H9 (cell line): ENCODE data around the gene CERKL. TPM values are rescaled to one million over a fixed set of nuclear protein-coding genes. Genes with fewer than 3 reads are reported as not detected.

Experiments used
- DNase-seq: peaks from one replicate; pipeline ENCODE4 v3.0.0-alpha.2; 2017
- H2AFZ ChIP-seq: one replicate; pipeline ENCODE4 v1.6.1; 2013; ENCODE audit warnings: mild to moderate bottlenecking, low read length, control low read depth, moderate library complexity
- H2AK5ac ChIP-seq: 2 replicates; pipeline ENCODE4 v1.6.1; 2013; ENCODE audit warnings: low read length, control low read depth, mixed read lengths; ENCODE audit not compliant: insufficient read length
- H2BK120ac ChIP-seq: one replicate; pipeline ENCODE4 v1.6.1; 2013; ENCODE audit warnings: low read depth, mild to moderate bottlenecking, low read length, control low read depth, inconsistent platforms; ENCODE audit not compliant: poor library complexity, severe bottlenecking
- H2BK12ac ChIP-seq: 2 replicates; pipeline ENCODE4 v1.6.1; 2013; ENCODE audit warnings: low read length, control low read depth, mixed read lengths, low read depth; ENCODE audit not compliant: insufficient read length
- H2BK15ac ChIP-seq: 2 replicates; pipeline ENCODE4 v1.6.1; 2013; ENCODE audit warnings: low read depth, low read length, control low read depth
- H2BK20ac ChIP-seq: one replicate; pipeline ENCODE4 v1.6.1; 2013; ENCODE audit warnings: low read depth, mild to moderate bottlenecking, low read length, control low read depth, inconsistent platforms; ENCODE audit not compliant: poor library complexity, severe bottlenecking
- H2BK5ac ChIP-seq: 2 replicates; pipeline ENCODE4 v1.6.1; 2013; ENCODE audit warnings: low read length, control low read depth, mixed read lengths; ENCODE audit not compliant: insufficient read length
- H3K14ac ChIP-seq: 2 replicates; pipeline ENCODE4 v1.6.1; 2013; ENCODE audit warnings: low read length, control low read depth; ENCODE audit not compliant: insufficient read depth
- H3K18ac ChIP-seq: 2 replicates; pipeline ENCODE4 v1.6.1; 2013; ENCODE audit warnings: low read depth, mild to moderate bottlenecking, mixed read lengths, low read length, control low read depth; ENCODE audit not compliant: insufficient read length
- H3K23ac ChIP-seq: 2 replicates; pipeline ENCODE4 v1.6.1; 2013; ENCODE audit warnings: low read length, control low read depth, mixed read lengths, low read depth; ENCODE audit not compliant: insufficient read length
- H3K23me2 ChIP-seq: 2 replicates; pipeline ENCODE4 v1.6.1; 2013; ENCODE audit warnings: low read depth, mild to moderate bottlenecking, mixed read lengths, low read length, control low read depth; ENCODE audit not compliant: insufficient read length, poor library complexity, severe bottlenecking
- H3K27ac ChIP-seq: 2 replicates; pipeline ENCODE4 v1.5.1; 2013; ENCODE audit warnings: low read length, control low read depth, mixed read lengths, low read depth; ENCODE audit not compliant: insufficient read length
- H3K27me3 ChIP-seq: 2 replicates; pipeline ENCODE4 v1.6.1; 2013; ENCODE audit warnings: low read length, control low read depth, inconsistent platforms; ENCODE audit not compliant: insufficient read depth
- H3K4ac ChIP-seq: 2 replicates; pipeline ENCODE4 v1.6.1; 2013; ENCODE audit warnings: low read depth, mild to moderate bottlenecking, control low read depth, inconsistent platforms, low read length, moderate library complexity
- H3K4me1 ChIP-seq: 2 replicates; pipeline ENCODE4 v1.6.1; 2013; ENCODE audit warnings: low read length, control low read depth, inconsistent platforms; ENCODE audit not compliant: insufficient read depth
- H3K4me2 ChIP-seq: 2 replicates; pipeline ENCODE4 v1.6.1; 2013; ENCODE audit warnings: low read length, control low read depth, mixed read lengths; ENCODE audit not compliant: insufficient read length, insufficient read depth
- H3K56ac ChIP-seq: 2 replicates; pipeline ENCODE4 v1.6.1; 2013; ENCODE audit warnings: low read depth, mild to moderate bottlenecking, mixed read lengths, low read length, control low read depth; ENCODE audit not compliant: insufficient read length
- H3K79me1 ChIP-seq: 2 replicates; pipeline ENCODE4 v1.6.1; 2013; ENCODE audit warnings: low read depth, mild to moderate bottlenecking, moderate library complexity, low read length, control low read depth, inconsistent platforms; ENCODE audit not compliant: insufficient read depth, poor library complexity, severe bottlenecking
- H3K79me2 ChIP-seq: 2 replicates; pipeline ENCODE4 v1.6.1; 2013; ENCODE audit warnings: low read length, control low read depth, inconsistent platforms; ENCODE audit not compliant: insufficient read depth
- H3K9ac ChIP-seq: 2 replicates; pipeline ENCODE4 v1.6.1; 2013; ENCODE audit warnings: low read length, control low read depth, mixed read lengths; ENCODE audit not compliant: insufficient read length; ENCODE audit errors: extremely low read depth
- H3K9me3 ChIP-seq: one replicate; pipeline ENCODE4 v1.6.1; 2013; ENCODE audit warnings: low read depth, low read length, inconsistent platforms; ENCODE audit not compliant: control insufficient read depth
- H3T11ph ChIP-seq: one replicate; pipeline ENCODE4 v1.6.1; 2013; ENCODE audit warnings: mild to moderate bottlenecking, low read length, control low read depth, inconsistent platforms
- H4K20me1 ChIP-seq: one replicate; pipeline ENCODE4 v1.6.1; 2013; ENCODE audit not compliant: control insufficient read depth, insufficient read length, insufficient read depth
- H4K5ac ChIP-seq: 2 replicates; pipeline ENCODE4 v1.6.1; 2013; ENCODE audit warnings: low read depth, mild to moderate bottlenecking, mixed read lengths, low read length, control low read depth; ENCODE audit not compliant: insufficient read length
- H4K8ac ChIP-seq: replicated peaks from 2 replicates; pipeline ENCODE4 v1.6.1; 2013; ENCODE audit warnings: low read length, control low read depth, mixed read lengths, low read depth; ENCODE audit not compliant: insufficient read length
- H4K91ac ChIP-seq: 2 replicates; pipeline ENCODE4 v1.6.1; 2013; ENCODE audit warnings: low read depth, mild to moderate bottlenecking, moderate library complexity, mixed read lengths, low read length, control low read depth; ENCODE audit not compliant: insufficient read length
- H3K27ac Mint-ChIP-seq, 3 experiments: 2 replicates in 2 of 3; 3 replicates in 1 of 3; pipeline ENCODE4 v1.8.0; 2020 to 2021; ENCODE audit warnings: mixed read lengths in 3 of 3, mild to moderate bottlenecking in 1 of 3, moderate library complexity in 1 of 3
- H3K27me3 Mint-ChIP-seq: 2 replicates; pipeline ENCODE4 v1.8.0; 2021; ENCODE audit warnings: low read depth, mild to moderate bottlenecking, moderate library complexity, mixed read lengths
- H3K36me3 Mint-ChIP-seq, 3 experiments: 2 replicates in 2 of 3; 3 replicates in 1 of 3; pipeline ENCODE4 v1.8.0; 2020 to 2021; ENCODE audit warnings: low read depth in 3 of 3, mixed read lengths in 3 of 3; ENCODE audit not compliant: insufficient read depth in 1 of 3
- H3K4me1 Mint-ChIP-seq, 2 experiments: 2 replicates each; pipeline ENCODE4 v1.8.0; 2020; ENCODE audit warnings: mixed read lengths in 2 of 2
- H3K4me3 Mint-ChIP-seq, 2 experiments: 2 replicates in 1 of 2; 3 replicates in 1 of 2; pipeline ENCODE4 v1.8.0; 2020 to 2021; ENCODE audit warnings: mild to moderate bottlenecking in 2 of 2, mixed read lengths in 2 of 2, moderate library complexity in 1 of 2
- H3K9me3 Mint-ChIP-seq, 2 experiments: 2 replicates in 1 of 2; 3 replicates in 1 of 2; pipeline ENCODE4 v1.8.0; 2020; ENCODE audit warnings: mild to moderate bottlenecking in 2 of 2, mixed read lengths in 2 of 2, moderate library complexity in 1 of 2
- WGBS: extraction: QIAGEN DNeasy Blood & Tissue Kit; methylation state at CpG from one replicate; pipeline ENCODE4 v1.1.7; 2013; ENCODE audit warnings: missing lambda C conversion rate, low lambda C conversion rate, mixed read lengths; ENCODE audit not compliant: insufficient read length; ENCODE audit errors: extremely low coverage; 5-methylcytosine and 5-hydroxymethylcytosine counted together
- total RNA-seq: library from RNA; stranded (reverse); gene quantifications from 2 replicates; pipeline ENCODE4 v1.2.1, GENCODE V29; 2021
- TF ChIP-seq, protein P1 (sequence below): fragments of 200-600 bp; sonication (generic); conservative IDR thresholded peaks from 3 replicates; pipeline ENCODE4 v1.8.0; 2021; ENCODE audit warnings: antibody characterized with exemption, mild to moderate bottlenecking

Gene CERKL
- total RNA-seq, 1 experiment from 2014 or later = not detected

DNA sequence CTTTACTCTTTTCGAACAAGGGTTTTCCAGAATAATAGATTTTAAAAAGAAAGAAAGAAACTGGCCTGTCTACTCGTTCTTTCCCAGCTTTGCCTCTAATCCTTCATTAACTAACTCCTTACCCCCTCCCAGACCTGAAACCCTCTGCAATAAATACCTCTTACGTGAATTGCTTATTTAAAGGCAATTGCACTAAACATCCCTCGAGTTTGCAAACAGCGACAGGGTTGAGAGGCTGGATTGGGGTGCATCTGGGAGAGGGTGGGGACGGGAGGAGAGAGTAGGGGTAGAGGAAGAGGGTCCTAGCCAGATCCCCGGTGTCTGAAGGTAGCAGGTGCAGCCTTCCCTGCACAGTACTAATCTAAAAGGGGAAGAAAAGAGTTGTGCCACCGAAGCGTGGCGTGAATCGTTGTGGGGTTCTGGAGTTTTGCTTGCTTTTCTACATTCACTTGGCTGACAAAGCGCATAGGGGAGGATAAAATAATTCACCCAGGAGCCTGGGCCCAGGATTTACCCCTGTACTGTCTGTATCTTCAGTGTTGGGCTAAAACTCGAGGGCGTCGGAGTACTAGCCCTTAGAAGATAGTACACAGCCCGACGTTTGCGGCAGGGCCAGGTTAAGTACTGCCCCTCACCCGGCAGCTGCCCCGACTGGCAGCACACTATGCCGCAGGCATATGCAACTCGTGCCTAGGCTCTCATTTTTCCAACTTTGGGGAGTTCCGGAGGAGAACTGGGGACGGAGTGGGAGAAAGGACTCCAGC lies 25.3 kb upstream of the CERKL start:
- H3K27ac Mint-ChIP-seq = no peak overlapping the region
- H3K4me3 Mint-ChIP-seq = peak overlapping the region in 1 of 2 experiments; percentile 85; a peak in 3 of 5 replicates
- Histone ChIP-seq H3K4me1 (peaks cover 6% of the 10 kb centered on the region; the same call in 1 of the 2 replicates), H3K79me1 (no peaks in the 10 kb centered on the region), H3K4ac (no peak overlapping the region), H3K56ac (no peak overlapping the region), H3K14ac (no peak overlapping the region), H2BK15ac (no peak overlapping the region), H3K27me3 (peaks cover 76% of the 10 kb centered on the region), H2AK5ac (no peak overlapping the region), H2BK5ac (no peak overlapping the region), H3K79me2 (no peaks in the 10 kb centered on the region), H2BK120ac (no peak overlapping the region), H4K8ac (no peak overlapping the region), H3K27ac (no peak overlapping the region), H3T11ph (no peak overlapping the region), H2BK20ac (no peak overlapping the region), H2AFZ (no peak overlapping the region), H3K23me2 (peaks cover 20% of the 10 kb centered on the region), H4K20me1 (no peaks in the 10 kb centered on the region), H3K9me3 (no peaks in the 10 kb centered on the region), H3K9ac (no peak overlapping the region), H2BK12ac (no peak overlapping the region), H3K23ac (no peak overlapping the region), H4K5ac (no peak overlapping the region), H4K91ac (no peak overlapping the region), H3K4me2 (peak overlapping the region; percentile 97), H3K18ac (no peak overlapping the region)
- H3K4me1 Mint-ChIP-seq = peaks cover 34 to 64% of the 10 kb centered on the region in 2 experiments
- H3K9me3 Mint-ChIP-seq = peaks cover 2 to 4% of the 10 kb centered on the region in 2 experiments; a peak in 3 of 5 replicates
- TF ChIP-seq, protein P1, sequence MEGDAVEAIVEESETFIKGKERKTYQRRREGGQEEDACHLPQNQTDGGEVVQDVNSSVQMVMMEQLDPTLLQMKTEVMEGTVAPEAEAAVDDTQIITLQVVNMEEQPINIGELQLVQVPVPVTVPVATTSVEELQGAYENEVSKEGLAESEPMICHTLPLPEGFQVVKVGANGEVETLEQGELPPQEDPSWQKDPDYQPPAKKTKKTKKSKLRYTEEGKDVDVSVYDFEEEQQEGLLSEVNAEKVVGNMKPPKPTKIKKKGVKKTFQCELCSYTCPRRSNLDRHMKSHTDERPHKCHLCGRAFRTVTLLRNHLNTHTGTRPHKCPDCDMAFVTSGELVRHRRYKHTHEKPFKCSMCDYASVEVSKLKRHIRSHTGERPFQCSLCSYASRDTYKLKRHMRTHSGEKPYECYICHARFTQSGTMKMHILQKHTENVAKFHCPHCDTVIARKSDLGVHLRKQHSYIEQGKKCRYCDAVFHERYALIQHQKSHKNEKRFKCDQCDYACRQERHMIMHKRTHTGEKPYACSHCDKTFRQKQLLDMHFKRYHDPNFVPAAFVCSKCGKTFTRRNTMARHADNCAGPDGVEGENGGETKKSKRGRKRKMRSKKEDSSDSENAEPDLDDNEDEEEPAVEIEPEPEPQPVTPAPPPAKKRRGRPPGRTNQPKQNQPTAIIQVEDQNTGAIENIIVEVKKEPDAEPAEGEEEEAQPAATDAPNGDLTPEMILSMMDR = no peak
- DNase-seq = no peak
- no CpG with 5 or more reads among the region's 24 CpGs for WGBS
- H3K36me3 Mint-ChIP-seq = no peaks in the 10 kb centered on the region; a peak in 1 of 7 replicates
- peaks cover 100% of the 10 kb centered on the region for H3K27me3 Mint-ChIP-seq
